WERI-Rb-1 (cell line): ENCODE measurements around the gene CLCNKA.

Experiments used
- DNase-seq: peaks from one replicate; pipeline ENCODE4 v3.0.0-alpha.2; 2020
- H3K27ac ChIP-seq: fragments of 250-450 bp; sonication (Bioruptor Pico); 2 replicates; pipeline ENCODE4 v1.5.1; 2020; ENCODE audit warnings: mild to moderate bottlenecking, moderate library complexity
- H3K27me3 ChIP-seq: fragments of 250-450 bp; sonication (Bioruptor Pico); 2 replicates; pipeline ENCODE4 v1.5.1; 2021; ENCODE audit warnings: mild to moderate bottlenecking, low read depth, moderate library complexity; ENCODE audit not compliant: insufficient read depth, severe bottlenecking
- H3K36me3 ChIP-seq: fragments of 250-450 bp; sonication (Bioruptor Pico); 2 replicates; pipeline ENCODE4 v1.5.1; 2020; ENCODE audit warnings: mild to moderate bottlenecking, moderate library complexity
- H3K4me3 ChIP-seq: 2 replicates; pipeline ENCODE4 v1.5.1; 2011; ENCODE audit warnings: low read depth, mild to moderate bottlenecking, control low read depth, low read length
- H3K9me3 ChIP-seq: fragments of 250-450 bp; sonication (Bioruptor Pico); 2 replicates; pipeline ENCODE4 v1.5.1; 2021; ENCODE audit warnings: mild to moderate bottlenecking, moderate library complexity; ENCODE audit not compliant: severe bottlenecking
- CTCF ChIP-seq: IDR thresholded peaks from 2 replicates; pipeline ENCODE4 v1.5.1; 2011; ENCODE audit warnings: low read depth, mild to moderate bottlenecking, control low read depth, inconsistent platforms, low read length

Gene CLCNKA

GRCh38 chr1:16021681-16022080 is at the start of gene CLCNKA:
CLCNKA (plus strand) TSS chr1:16022036; CDS start chr1:16022620, 584 bp downstream.
- H3K9me3 ChIP-seq = no peaks in the 10 kb centered on the region
- peak; percentile 59 for DNase-seq
- H3K36me3 ChIP-seq = no peaks in the 10 kb centered on the region
- no peak within 1 kb of the TSS for H3K27ac ChIP-seq
- H3K4me3 ChIP-seq = no peak within 1 kb of the TSS
- no peaks in the 10 kb centered on the region for H3K27me3 ChIP-seq
- no peak for TF ChIP-seq CTCF

- no peak overlapping the region for H3K27ac ChIP-seq
- TF ChIP-seq CTCF = no peak
- no peaks in the 10 kb centered on the region for H3K27me3 ChIP-seq
- peaks cover 44% of the 10 kb centered on the region for H3K36me3 ChIP-seq
- no peak overlapping the region for H3K4me3 ChIP-seq
- DNase-seq = no peak
- H3K9me3 ChIP-seq = no peaks in the 10 kb centered on the region
Observed at GRCh38 chr1:15972409-15972808, 49.4 kb upstream of the CLCNKA start.

- Histone ChIP-seq H3K4me3 (no peak overlapping the region), H3K9me3 (no peaks in the 10 kb centered on the region), H3K36me3 (peaks cover 33% of the 10 kb centered on the region), H3K27me3 (no peaks in the 10 kb centered on the region), H3K27ac (no peak overlapping the region)
- TF ChIP-seq CTCF = no peak
- DNase-seq = no peak
Observed at GRCh38 chr1:15973772-15974171, 48.1 kb upstream of the CLCNKA start.

- DNase-seq = no peak
- peak overlapping the region; percentile 84 for H3K4me3 ChIP-seq
- H3K27me3 ChIP-seq = no peaks in the 10 kb centered on the region
- H3K27ac ChIP-seq = peak overlapping the region; percentile 81
- TF ChIP-seq CTCF = no peak
- peaks cover 23% of the 10 kb centered on the region for H3K36me3 ChIP-seq
- H3K9me3 ChIP-seq = no peaks in the 10 kb centered on the region
Observed at GRCh38 chr1:15974855-15975254, 47.0 kb upstream of the CLCNKA start.

GRCh38 chr1:15975358-15975804 is 46.5 kb upstream of the CLCNKA start:
- Histone ChIP-seq H3K27ac (peak overlapping the region; percentile 81), H3K36me3 (peaks cover 20% of the 10 kb centered on the region), H3K4me3 (peak overlapping the region; percentile 84), H3K27me3 (no peaks in the 10 kb centered on the region), H3K9me3 (no peaks in the 10 kb centered on the region)
- DNase-seq = peak; percentile 74
- peak; percentile 45 for TF ChIP-seq CTCF
